Measurements from ENCODE around the gene PARP16. TPM values are rescaled to one million over a fixed set of nuclear protein-coding genes. Genes with fewer than 3 reads are reported as not detected.

The PARP16 gene, protein sequence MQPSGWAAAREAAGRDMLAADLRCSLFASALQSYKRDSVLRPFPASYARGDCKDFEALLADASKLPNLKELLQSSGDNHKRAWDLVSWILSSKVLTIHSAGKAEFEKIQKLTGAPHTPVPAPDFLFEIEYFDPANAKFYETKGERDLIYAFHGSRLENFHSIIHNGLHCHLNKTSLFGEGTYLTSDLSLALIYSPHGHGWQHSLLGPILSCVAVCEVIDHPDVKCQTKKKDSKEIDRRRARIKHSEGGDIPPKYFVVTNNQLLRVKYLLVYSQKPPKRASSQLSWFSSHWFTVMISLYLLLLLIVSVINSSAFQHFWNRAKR
- 2.8 TPM for total RNA-seq (ENCODE audit: unreplicated experiment)
- long read RNA-seq, partial matches to known transcripts, result 0 of 2 reads
- long read RNA-seq, other reads (novel, unspliced or antisense), result 1 of 2 reads

DNA sequence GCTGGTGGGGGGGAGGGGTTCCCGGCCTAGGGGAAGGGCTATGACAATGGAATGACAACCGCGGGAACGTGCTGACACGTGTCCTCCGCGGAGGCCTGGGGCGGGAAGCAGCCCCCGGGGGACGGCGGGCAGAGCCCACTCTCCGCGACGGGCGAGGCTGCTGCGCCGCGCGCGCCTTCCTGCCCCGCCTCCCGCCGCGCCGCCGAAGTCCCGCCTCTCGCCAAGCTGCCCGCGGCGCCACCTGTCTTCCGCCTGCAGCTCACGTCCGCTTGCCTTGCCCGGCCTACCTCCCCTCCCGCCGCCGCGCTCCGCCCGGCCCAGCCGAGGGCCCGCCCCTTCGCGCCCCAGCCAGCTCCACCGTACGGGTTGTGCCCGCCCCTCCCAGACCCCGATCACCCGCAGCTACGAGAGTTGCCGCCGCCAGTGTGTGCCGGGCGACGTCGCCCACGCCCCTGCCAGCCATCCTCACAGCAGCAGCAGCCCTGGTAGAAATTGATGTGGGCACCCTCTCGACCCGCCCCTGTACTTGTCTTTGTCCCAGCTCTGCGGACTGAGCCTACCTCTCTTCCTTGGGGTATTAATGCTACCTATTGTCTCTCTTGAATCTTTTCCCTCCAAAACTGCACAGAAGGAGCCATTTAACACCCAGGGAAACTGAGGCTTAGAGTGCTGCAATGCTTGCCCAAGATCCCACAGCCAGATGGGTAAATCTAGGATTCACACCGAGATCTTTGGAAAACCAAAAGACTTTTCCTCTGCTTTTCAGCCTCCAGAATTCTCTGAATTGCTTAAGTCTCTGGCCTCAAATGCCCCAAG lies at the start of gene PARP16:
TSS of gene PARP16 (minus strand) at position 180 of the 816 bp plus-strand sequence. CDS start 457 bp downstream, outside the sequence.
- no peaks in the 10 kb centered on the region for H3K9me3 Mint-ChIP-seq (ENCODE audit: unreplicated experiment)
- H3K4me3 Mint-ChIP-seq (ENCODE audit: unreplicated experiment), result peak within 1 kb of the TSS; percentile 86
- DNase-seq (ENCODE audit: low spot score), result peak; percentile 83
- peak within 1 kb of the TSS; percentile 42 for H3K27ac Mint-ChIP-seq (ENCODE audit: unreplicated experiment)
- peaks cover 4% of the 10 kb centered on the region for H3K27me3 Mint-ChIP-seq (ENCODE audit: unreplicated experiment)
- no peaks in the 10 kb centered on the region for H3K36me3 Mint-ChIP-seq (ENCODE audit: low read depth, unreplicated experiment)
- H3K4me1 Mint-ChIP-seq (ENCODE audit: unreplicated experiment), result peaks cover 11% of the 10 kb centered on the region
- TF ChIP-seq, protein P1, sequence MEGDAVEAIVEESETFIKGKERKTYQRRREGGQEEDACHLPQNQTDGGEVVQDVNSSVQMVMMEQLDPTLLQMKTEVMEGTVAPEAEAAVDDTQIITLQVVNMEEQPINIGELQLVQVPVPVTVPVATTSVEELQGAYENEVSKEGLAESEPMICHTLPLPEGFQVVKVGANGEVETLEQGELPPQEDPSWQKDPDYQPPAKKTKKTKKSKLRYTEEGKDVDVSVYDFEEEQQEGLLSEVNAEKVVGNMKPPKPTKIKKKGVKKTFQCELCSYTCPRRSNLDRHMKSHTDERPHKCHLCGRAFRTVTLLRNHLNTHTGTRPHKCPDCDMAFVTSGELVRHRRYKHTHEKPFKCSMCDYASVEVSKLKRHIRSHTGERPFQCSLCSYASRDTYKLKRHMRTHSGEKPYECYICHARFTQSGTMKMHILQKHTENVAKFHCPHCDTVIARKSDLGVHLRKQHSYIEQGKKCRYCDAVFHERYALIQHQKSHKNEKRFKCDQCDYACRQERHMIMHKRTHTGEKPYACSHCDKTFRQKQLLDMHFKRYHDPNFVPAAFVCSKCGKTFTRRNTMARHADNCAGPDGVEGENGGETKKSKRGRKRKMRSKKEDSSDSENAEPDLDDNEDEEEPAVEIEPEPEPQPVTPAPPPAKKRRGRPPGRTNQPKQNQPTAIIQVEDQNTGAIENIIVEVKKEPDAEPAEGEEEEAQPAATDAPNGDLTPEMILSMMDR (IDR thresholded peaks at IDR 0.05; ENCODE audit: unreplicated experiment), result no peak

DNA sequence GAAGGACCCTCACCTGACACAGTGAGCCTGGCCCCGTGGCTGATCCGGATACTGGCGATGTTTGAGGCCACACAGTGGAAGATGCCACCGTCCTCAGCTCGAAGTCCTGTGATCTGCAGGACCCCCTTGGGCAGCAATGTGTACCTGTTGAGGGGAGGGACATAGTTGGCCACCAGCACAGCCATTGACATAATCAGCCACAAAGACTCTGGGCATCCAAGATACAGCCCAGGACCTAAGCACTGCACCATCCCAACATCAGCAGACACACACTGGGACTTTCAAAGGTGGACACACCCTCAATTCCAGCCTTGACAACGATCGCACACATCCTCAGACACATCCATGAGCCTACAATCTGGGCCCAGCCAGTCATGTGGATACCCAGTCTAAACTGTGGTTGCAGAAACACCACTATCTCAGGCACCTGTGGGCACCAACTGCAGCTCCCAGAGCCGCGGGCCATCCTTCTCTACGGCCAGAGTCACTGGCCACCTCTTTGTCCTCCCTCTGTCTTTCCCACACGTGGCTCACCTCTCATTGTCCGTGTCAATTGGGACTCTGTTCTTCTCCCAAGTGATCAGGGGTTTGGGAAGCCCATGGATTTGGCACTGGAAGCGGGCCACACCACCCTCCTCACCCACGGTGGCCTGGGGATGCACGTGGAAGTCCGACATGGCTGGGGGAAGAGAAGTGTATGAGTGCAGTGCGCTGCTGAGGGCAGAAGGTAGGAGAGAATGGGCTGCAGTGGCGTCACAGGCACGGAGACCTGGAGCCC lies 48.8 kb upstream of the PARP16 start:
- TF ChIP-seq, protein P1 (IDR thresholded peaks at IDR 0.05; ENCODE audit: unreplicated experiment), result no peak
- H3K9me3 Mint-ChIP-seq (ENCODE audit: unreplicated experiment), result no peaks in the 10 kb centered on the region
- DNase-seq (ENCODE audit: low spot score), result no peak
- H3K4me1 Mint-ChIP-seq (ENCODE audit: unreplicated experiment), result peaks cover 53% of the 10 kb centered on the region
- H3K27ac Mint-ChIP-seq (ENCODE audit: unreplicated experiment), result peak overlapping the region; percentile 88
- H3K36me3 Mint-ChIP-seq (ENCODE audit: low read depth, unreplicated experiment), result peaks cover 33% of the 10 kb centered on the region
- H3K4me3 Mint-ChIP-seq (ENCODE audit: unreplicated experiment), result no peak overlapping the region
- peaks cover 24% of the 10 kb centered on the region for H3K27me3 Mint-ChIP-seq (ENCODE audit: unreplicated experiment)

DNA sequence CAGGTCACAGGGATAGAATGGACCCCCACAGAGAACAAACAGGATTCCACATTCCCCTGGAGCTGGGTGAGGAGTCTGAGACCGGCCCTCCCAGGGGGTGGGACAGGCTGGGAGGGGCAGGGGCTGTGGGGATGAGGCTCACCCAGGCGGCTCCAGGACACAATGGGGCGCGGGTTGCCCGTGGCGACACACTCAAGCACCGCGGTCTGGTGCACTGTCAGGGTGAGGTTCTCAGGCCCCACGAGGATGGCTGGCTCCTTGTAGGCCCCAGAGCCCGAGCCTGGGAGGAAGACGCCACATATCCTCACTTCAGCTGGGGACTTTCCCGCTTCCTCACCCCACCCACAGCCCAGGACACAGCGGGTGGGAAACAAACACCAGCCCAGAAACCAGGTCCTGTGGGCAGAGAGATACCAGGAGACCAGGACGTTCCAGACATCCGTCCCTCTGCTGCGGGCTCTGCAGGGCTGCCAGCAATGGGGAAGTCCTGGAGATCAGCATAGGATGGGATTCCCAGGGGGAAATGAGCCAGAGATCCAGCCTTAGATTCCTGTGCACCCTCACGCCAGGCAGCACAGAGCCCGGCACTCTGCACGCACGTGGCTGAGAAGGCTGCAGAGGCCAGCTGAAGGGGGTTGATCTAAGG lies 48.0 kb upstream of the PARP16 start:
- Mint-ChIP-seq H3K4me3 (ENCODE audit: unreplicated experiment) (no peak overlapping the region), H3K9me3 (ENCODE audit: unreplicated experiment) (no peaks in the 10 kb centered on the region), H3K4me1 (ENCODE audit: unreplicated experiment) (peaks cover 45% of the 10 kb centered on the region), H3K27me3 (ENCODE audit: unreplicated experiment) (peaks cover 24% of the 10 kb centered on the region), H3K27ac (ENCODE audit: unreplicated experiment) (peak overlapping the region; percentile 88), H3K36me3 (ENCODE audit: low read depth, unreplicated experiment) (peaks cover 39% of the 10 kb centered on the region)
- DNase-seq (ENCODE audit: low spot score), result peak; percentile 55
- TF ChIP-seq, protein P1 (IDR thresholded peaks at IDR 0.05; ENCODE audit: unreplicated experiment), result no peak

DNA sequence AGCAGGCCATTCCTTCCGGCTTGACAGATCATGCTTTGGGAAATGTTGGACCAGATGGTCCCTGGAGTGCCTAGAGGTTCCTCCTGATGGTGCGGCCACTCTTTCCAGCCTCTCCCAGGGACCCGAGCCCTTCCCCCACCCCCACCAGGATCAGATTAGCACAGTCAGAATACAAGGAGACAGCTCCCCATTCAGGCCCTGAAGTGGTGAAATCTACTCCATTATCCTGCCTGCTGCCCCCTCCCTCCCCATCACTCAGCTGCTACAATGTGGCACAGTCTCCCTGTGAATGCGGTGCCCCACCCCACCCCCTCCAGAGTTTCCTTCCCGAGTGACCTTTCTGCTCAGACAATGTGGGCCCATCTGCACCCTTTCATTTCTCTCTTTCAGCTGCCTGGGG lies 47.2 kb upstream of the PARP16 start:
- Mint-ChIP-seq H3K36me3 (ENCODE audit: low read depth, unreplicated experiment) (peaks cover 39% of the 10 kb centered on the region), H3K4me3 (ENCODE audit: unreplicated experiment) (no peak overlapping the region), H3K27ac (ENCODE audit: unreplicated experiment) (peak overlapping the region; percentile 91), H3K9me3 (ENCODE audit: unreplicated experiment) (no peaks in the 10 kb centered on the region), H3K27me3 (ENCODE audit: unreplicated experiment) (peaks cover 24% of the 10 kb centered on the region), H3K4me1 (ENCODE audit: unreplicated experiment) (peaks cover 40% of the 10 kb centered on the region)
- no peak for DNase-seq (ENCODE audit: low spot score)
- TF ChIP-seq, protein P1 (IDR thresholded peaks at IDR 0.05; ENCODE audit: unreplicated experiment), result no peak
